ENCODE results near the gene CACNA1C. TPM values are rescaled to one million over a fixed set of nuclear protein-coding genes. Genes with fewer than 3 reads are reported as not detected.

The CACNA1C gene
- total RNA-seq, 3 donors from 2014 or later: 2.6 to 11.8 (median 9.5) TPM

- intact Hi-C loops (cut with DNase I; ENCODE audit: low total_unique reads): no loop called here
- Histone ChIP-seq H3K27ac (peak overlapping the region; percentile 6 to 74), H3K27me3 (no peaks in the 10 kb centered on the region), H3K4me3 (no peak overlapping the region), H3K9me3 (no peaks in the 10 kb centered on the region), H3K36me3 (no peaks in the 10 kb centered on the region), H3K4me1 (no peaks in the 10 kb centered on the region)
- DNase-seq (ENCODE audit: low spot score in 2 of 2): peak in 1 of 2 donors; percentile 25
- TF ChIP-seq POLR2A (IDR thresholded peaks at IDR 0.05): no peak
- TF ChIP-seq CTCF (IDR thresholded peaks at IDR 0.05): no peak
- no peak for TF ChIP-seq POLR2AphosphoS5 (IDR thresholded peaks at IDR 0.05)
Observed at GRCh38 chr12:2266666-2267620, 214.2 kb downstream of the CACNA1C start.

- Histone ChIP-seq H3K27me3 (no peaks in the 10 kb centered on the region), H3K27ac (peak overlapping the region; percentile 43 to 74), H3K9me3 (no peaks in the 10 kb centered on the region), H3K4me1 (no peaks in the 10 kb centered on the region), H3K4me3 (peak overlapping the region in 1 of 3 donors; percentile 3), H3K36me3 (no peaks in the 10 kb centered on the region)
- intact Hi-C loops (cut with DNase I; ENCODE audit: low total_unique reads): no loop called here
- TF ChIP-seq POLR2A (IDR thresholded peaks at IDR 0.05): no peak
- peak in 2 of 3 donors; percentile 23 to 50 for TF ChIP-seq POLR2AphosphoS5 (IDR thresholded peaks at IDR 0.05)
- no peak for TF ChIP-seq CTCF (IDR thresholded peaks at IDR 0.05)
- peak; percentile 53 to 68 for DNase-seq (ENCODE audit: low spot score in 2 of 2)
Observed at GRCh38 chr12:2267703-2268470, 215.1 kb downstream of the CACNA1C start.

GRCh38 chr12:2268471-2269286, 215.9 kb downstream of the CACNA1C start:
- Histone ChIP-seq H3K4me1 (no peaks in the 10 kb centered on the region), H3K4me3 (peak overlapping the region in 1 of 3 donors; percentile 3), H3K27me3 (no peaks in the 10 kb centered on the region), H3K9me3 (no peaks in the 10 kb centered on the region), H3K27ac (peak overlapping the region; percentile 43 to 74), H3K36me3 (no peaks in the 10 kb centered on the region)
- peak in 1 of 2 donors; percentile 43 for DNase-seq (ENCODE audit: low spot score in 2 of 2)
- intact Hi-C loops (cut with DNase I; ENCODE audit: low total_unique reads): no loop called here
- no peak for TF ChIP-seq POLR2A (IDR thresholded peaks at IDR 0.05)
- no peak for TF ChIP-seq POLR2AphosphoS5 (IDR thresholded peaks at IDR 0.05)
- TF ChIP-seq CTCF (IDR thresholded peaks at IDR 0.05): no peak

- Histone ChIP-seq H3K9me3 (no peaks in the 10 kb centered on the region), H3K4me1 (no peaks in the 10 kb centered on the region), H3K27me3 (no peaks in the 10 kb centered on the region), H3K27ac (no peak overlapping the region), H3K4me3 (no peak overlapping the region), H3K36me3 (no peaks in the 10 kb centered on the region)
- no peak for DNase-seq (ENCODE audit: low spot score in 2 of 2)
- intact Hi-C loops (cut with DNase I; ENCODE audit: low total_unique reads): no loop called here
- TF ChIP-seq CTCF (IDR thresholded peaks at IDR 0.05) (no peak), POLR2AphosphoS5 (IDR thresholded peaks at IDR 0.05) (no peak), POLR2A (IDR thresholded peaks at IDR 0.05) (no peak)
Observed at GRCh38 chr12:2270846-2271245, 218.1 kb downstream of the CACNA1C start.
